ENCODE measurements around the gene SNRNP200.
"Not testable (repeated sequence)": the region's sequence is repeated elsewhere in the genome, so short reads cannot be mapped to it uniquely, and the experiment has no call there.

The SNRNP200 gene

GRCh38 chr2:96273763-96274162 is 31.6 kb downstream of the SNRNP200 start:
- no peak for DNase-seq

- no peak for DNase-seq
Observed at GRCh38 chr2:96271995-96272394, 33.4 kb downstream of the SNRNP200 start.

DNA sequence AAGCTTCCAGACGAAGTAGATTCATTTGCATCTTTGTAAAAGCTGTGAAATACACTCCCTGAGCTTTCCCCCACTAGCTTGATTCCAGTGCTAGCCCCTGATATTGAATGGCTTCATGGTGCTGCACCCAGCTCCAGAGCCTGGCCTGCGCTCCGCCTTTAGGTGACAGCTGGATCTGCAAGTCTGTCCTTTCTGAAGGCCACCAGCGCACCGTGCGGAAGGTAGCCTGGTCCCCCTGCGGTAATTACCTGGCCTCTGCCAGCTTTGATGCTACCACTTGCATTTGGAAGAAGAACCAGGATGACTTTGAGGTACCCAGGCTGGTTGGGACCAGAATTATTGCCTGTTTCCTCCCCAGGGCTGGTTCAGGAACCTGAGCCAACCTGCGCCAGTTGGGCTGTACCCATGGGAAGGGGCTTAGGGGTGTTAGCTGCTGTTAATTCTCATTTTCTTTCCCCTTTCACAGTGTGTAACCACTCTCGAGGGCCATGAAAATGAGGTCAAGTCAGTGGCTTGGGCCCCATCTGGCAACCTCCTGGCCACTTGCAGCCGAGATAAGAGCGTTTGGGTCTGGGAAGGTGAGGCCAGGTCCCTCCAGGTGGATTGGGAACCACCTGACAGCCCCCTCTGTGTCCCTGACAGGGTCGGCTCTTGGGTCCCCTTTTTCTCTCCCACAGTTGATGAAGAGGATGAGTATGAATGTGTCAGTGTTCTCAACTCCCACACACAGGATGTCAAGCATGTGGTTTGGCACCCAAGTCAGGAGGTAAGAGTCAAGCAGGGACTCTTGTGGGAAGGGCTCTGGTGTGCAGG is 38.0 kb downstream of the SNRNP200 start:
- peak; percentile 76 for DNase-seq

- DNase-seq, result peak; percentile 98
Observed at GRCh38 chr2:96265840-96266679, 39.3 kb downstream of the SNRNP200 start, which contains the start of the genes CIAO1 and TMEM127. Gene CIAO1 (plus strand): TSS chr2:96266225. CDS start chr2:96266351, 126 bp downstream. Gene TMEM127 (minus strand): TSS chr2:96265997. CDS start chr2:96265381, 616 bp downstream.

GRCh38 chr2:96265349-96265839 is 40.0 kb downstream of the SNRNP200 start:
- no peak for DNase-seq

DNA sequence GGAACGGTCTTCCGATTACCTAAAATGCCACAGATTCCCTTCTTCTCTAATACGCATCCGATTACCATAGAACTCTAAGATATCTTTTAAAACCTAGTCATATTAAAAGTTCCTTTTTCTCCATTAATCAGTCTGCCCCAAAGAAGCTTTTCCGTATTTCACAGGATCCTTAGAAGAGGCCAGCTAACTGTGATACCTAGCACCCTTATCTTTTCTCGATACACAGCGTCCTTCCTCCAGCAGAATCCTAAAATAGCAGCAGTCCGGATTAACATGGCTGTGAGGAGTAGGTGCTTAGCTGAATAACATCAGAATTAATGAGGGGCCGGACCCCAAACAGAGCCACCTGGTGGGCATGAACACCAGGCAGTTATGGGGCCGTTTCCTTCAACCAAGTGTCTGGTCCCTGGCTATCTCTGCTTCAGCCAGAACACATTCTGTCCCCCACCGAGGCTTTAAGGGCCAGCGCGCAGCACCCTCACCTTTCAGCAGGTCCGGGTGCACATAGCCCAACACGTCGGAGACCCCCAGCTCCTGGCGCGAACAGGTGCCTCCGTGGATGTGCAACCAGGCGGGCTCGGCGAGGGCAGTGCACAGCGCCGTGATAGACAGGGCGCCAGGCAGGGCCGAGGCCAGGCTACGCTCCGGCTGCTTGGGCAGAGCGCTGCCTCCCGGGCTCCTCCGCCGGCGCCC is 40.5 kb downstream of the SNRNP200 start:
- DNase-seq, result peak; percentile 75

GRCh38 chr2:96264086-96264485 is 41.3 kb downstream of the SNRNP200 start:
- no peak for DNase-seq

GRCh38 chr2:96262306-96262705 is 43.0 kb downstream of the SNRNP200 start:
- no peak for DNase-seq

GRCh38 chr2:96261328-96262003 is 43.9 kb downstream of the SNRNP200 start:
- DNase-seq, result no peak

- no peak for DNase-seq
Observed at GRCh38 chr2:96260387-96261260, 44.7 kb downstream of the SNRNP200 start.

- DNase-seq, result no peak
Observed at GRCh38 chr2:96259497-96259921, 45.8 kb downstream of the SNRNP200 start.

DNA sequence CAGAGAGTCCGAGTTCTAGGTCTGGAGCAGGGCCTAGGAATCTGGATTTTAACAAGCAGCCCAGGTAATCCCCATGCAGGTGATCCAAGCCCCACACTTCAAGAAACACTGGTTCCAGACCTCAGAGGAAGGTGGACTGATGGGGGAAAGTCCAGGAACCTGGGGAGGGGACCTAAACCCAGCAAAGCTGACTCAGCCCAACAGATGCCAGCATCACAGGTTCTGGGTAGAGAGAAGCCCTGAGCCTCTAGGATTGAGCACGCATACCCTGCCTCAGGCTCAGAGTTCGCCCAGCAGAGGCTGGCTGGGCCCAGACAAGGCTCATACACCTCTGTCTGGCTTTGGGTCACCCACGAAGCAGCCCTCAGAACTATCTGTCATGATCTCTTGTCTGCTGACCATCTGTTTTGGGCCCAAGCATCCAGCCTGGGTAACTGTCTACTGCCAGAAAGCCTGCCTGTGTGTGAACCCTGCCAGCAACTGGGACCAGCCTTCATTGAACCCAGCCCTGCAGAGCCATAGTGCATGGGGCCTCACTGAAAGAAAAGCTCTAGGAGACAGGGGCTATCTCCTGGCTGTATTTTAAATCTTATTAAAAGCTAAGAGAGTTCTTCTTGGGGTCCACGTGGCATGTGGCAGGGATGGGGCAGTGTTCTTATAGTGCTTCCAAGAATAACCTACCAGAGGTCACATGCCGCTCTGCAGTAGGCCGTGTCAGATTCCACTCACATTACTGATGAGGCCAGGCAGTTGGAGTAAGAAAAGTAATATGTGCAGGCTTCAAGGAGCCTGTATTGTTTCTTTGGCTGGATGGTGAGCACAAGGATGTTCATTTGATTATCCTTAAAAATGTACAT is 47.0 kb downstream of the SNRNP200 start:
- DNase-seq, result no peak

DNA sequence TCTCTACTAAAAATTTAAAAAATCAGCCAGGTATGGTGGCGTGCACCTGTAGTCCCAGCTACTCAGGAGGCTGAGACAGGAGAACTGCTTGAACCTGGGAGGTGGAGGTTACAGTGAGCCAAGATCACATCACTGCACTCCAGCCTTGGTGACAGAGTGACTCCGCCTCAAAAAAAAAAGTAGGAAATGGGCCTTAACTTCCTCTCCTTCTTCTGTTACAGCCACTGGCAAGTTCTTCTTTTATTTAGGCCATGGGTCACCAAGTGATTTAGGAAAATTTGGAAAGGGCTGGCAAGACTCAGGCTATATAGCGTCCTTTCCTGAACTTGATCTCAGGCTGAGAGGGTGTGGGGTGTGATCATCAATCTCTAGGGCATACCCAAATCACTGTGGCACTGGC is 47.6 kb downstream of the SNRNP200 start:
- DNase-seq, result not testable (repeated sequence)

GRCh38 chr2:96256611-96257113 is 48.7 kb downstream of the SNRNP200 start:
- no peak for DNase-seq

DNA sequence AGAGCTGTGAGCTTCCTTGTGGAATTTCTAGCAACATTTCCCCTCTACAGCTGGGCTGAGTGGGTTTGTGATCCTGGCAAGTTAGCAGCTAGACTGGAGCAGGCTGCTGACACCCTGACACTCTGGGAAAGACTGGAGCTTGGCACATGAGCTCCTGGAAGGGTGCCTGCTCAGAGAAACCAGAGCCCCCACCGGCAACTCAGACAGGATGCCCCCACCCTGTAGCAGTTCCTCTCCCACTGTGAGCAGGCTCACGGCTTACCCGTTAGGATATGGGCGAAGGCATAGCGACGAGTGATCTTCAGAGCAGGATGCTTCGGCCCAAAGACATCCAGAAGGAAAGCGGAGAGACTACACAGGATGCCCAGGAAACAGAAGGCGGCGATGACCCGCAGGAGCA is 50.8 kb downstream of the SNRNP200 start:
- no peak for DNase-seq

- no peak for DNase-seq
Observed at GRCh38 chr2:96253006-96253405, 52.3 kb downstream of the SNRNP200 start.

- no peak for DNase-seq
Observed at GRCh38 chr2:96252526-96252925, 52.8 kb downstream of the SNRNP200 start.

GRCh38 chr2:96251721-96252292 is 53.5 kb downstream of the SNRNP200 start:
- DNase-seq, result no peak

DNA sequence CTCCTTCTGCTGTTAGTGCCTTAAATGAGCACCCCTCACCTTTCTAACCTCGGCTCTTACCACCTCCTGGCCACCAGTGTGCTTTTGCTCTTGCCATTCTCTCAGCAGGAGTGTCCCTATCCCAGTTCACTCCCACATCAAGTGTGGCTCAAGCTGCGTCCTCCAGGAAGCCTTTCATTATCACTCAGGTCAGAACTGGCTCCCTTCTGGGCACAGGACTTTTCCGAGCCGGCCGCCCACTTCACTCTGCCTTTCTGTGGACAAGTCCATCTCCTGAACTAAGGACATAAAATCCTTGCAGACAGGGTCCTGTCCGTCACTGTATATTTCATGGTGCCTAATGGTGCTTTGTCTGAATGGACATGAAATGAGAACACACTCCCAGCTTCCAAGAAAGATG is 55.2 kb downstream of the SNRNP200 start:
- DNase-seq, result no peak

GRCh38 chr2:96249654-96250053 is 55.7 kb downstream of the SNRNP200 start:
- DNase-seq, result no peak
